K562 (cell line): ENCODE data around the gene STK24. TPM values are rescaled to one million over a fixed set of nuclear protein-coding genes. Genes with fewer than 3 reads are reported as not detected.

Source experiments
- ATAC-seq: fragments of 200-7000 bp; cut with Tn5 transposase; 3 replicates; pipeline ENCODE4 v1.9.1; 2020; ENCODE audit warnings: moderate library complexity
- BruUV-seq: library from RNA; stranded (reverse); fragments of 400-500 nt; replicated peaks from 2 replicates; lab custom pipeline; 2021; lab: Mats Ljungman, UMichigan
- CTCF ChIA-PET: fragments of 300-600 bp; formaldehyde crosslinking; extraction: SDS; loops from one replicate; lab custom pipeline; 2021; ENCODE audit warnings: low intra/inter-chr PET ratio; lab: Yijun Ruan, JAX
- POLR2A ChIA-PET: fragments of 300-600, 350-650 bp; sonication (Branson Sonifier 250); formaldehyde crosslinking; extraction: SDS; loops from one replicate; lab custom pipeline; 2021; ENCODE audit warnings: antibody characterized with exemption, inconsistent platforms; lab: Yijun Ruan, JAX
- DNase-seq, 4 experiments: peaks; one replicate each; pipeline versions ENCODE4 v3.0.0 to v3.0.0-alpha.2; 2011 to 2018; ENCODE audit warnings: low spot score in 3 of 4, mixed read lengths in 3 of 4; ENCODE audit errors: extremely low read depth in 1 of 4
- FAIRE-seq: peaks from 2 replicates; lab custom pipeline; 2011; peaks lifted over from hg19 to GRCh38; lab: Jason Lieb, UNC
- H2AFZ ChIP-seq: 2 replicates; pipeline ENCODE4 v1.6.0; 2011; ENCODE audit warnings: low read depth, low read length, control low read depth, inconsistent platforms
- H3K27ac ChIP-seq: fragments of 200-600 bp; 3 replicates; pipeline ENCODE4 v1.8.0; 2011; ENCODE audit warnings: low read depth, mild to moderate bottlenecking, control low read depth, inconsistent platforms, low read length, moderate library complexity, mixed read lengths; ENCODE audit errors: extremely low read depth
- H3K27me3 ChIP-seq, 2 experiments: fragments of 300-600 bp in 1 of 2; 2 replicates in 1 of 2; 3 replicates in 1 of 2; pipeline versions ENCODE4 v1.6.0 to v1.8.0; 2011; ENCODE audit warnings: inconsistent platforms in 2 of 2, low read length in 2 of 2, mild to moderate bottlenecking in 1 of 2, mixed read lengths in 1 of 2, moderate library complexity in 1 of 2; ENCODE audit not compliant: control insufficient read depth in 2 of 2, insufficient read depth in 2 of 2
- H3K36me3 ChIP-seq: fragments of 300-600 bp; 3 replicates; pipeline ENCODE4 v1.8.0; 2011; ENCODE audit warnings: mild to moderate bottlenecking, low read length, inconsistent platforms; ENCODE audit not compliant: control insufficient read depth, insufficient read depth
- H3K4me1 ChIP-seq, 2 experiments: fragments of 200-600 bp in 1 of 2; replicated peaks in 1 of 2; 2 replicates in 1 of 2; 3 replicates in 1 of 2; pipeline versions ENCODE4 v1.5.1 to v1.8.0; 2011; ENCODE audit warnings: inconsistent platforms in 2 of 2, low read length in 2 of 2, mild to moderate bottlenecking in 1 of 2, mixed read lengths in 1 of 2, moderate library complexity in 1 of 2; ENCODE audit not compliant: control insufficient read depth in 2 of 2, insufficient read depth in 2 of 2
- H3K4me2 ChIP-seq: 2 replicates; pipeline ENCODE4 v1.6.1; 2011; ENCODE audit warnings: low read length, control low read depth, inconsistent platforms, mixed read lengths; ENCODE audit not compliant: insufficient read depth
- H3K4me3 ChIP-seq: fragments of 200-600 bp; sonication (generic), shearing (Covaris generic); 2 replicates; pipeline ENCODE4 v1.5.1; 2016; ENCODE audit warnings: control low read depth, inconsistent platforms
- H3K79me2 ChIP-seq: fragments of 200-600 bp; 3 replicates; pipeline ENCODE4 v1.8.0; 2011; ENCODE audit warnings: low read length, inconsistent platforms; ENCODE audit not compliant: control insufficient read depth, insufficient read depth
- H3K9ac ChIP-seq, 2 experiments: 2 replicates each; pipeline versions ENCODE4 v1.6.0 to v1.6.1; 2011; ENCODE audit warnings: low read depth in 2 of 2, low read length in 2 of 2, control low read depth in 1 of 2, inconsistent platforms in 1 of 2, mild to moderate bottlenecking in 1 of 2, mixed read lengths in 1 of 2; ENCODE audit not compliant: insufficient read depth in 1 of 2
- H3K9me1 ChIP-seq: one replicate; pipeline ENCODE4 v1.6.0; 2011; ENCODE audit warnings: inconsistent platforms, mild to moderate bottlenecking, low read length, moderate library complexity; ENCODE audit not compliant: control insufficient read depth, insufficient read depth
- H3K9me3 ChIP-seq: replicated peaks from 2 replicates; pipeline ENCODE4 v1.5.1; 2011; ENCODE audit warnings: low read depth, low read length, inconsistent platforms; ENCODE audit not compliant: control insufficient read depth, insufficient read depth
- H4K20me1 ChIP-seq: replicated peaks from 2 replicates; pipeline ENCODE4 v1.6.1; 2011; ENCODE audit warnings: low read length, inconsistent platforms, mixed read lengths; ENCODE audit not compliant: control insufficient read depth, insufficient read depth
- CREM ChIP-seq: IDR thresholded peaks from 2 replicates; pipeline ENCODE4 v1.6.1; 2014; ENCODE audit warnings: antibody characterized with exemption, low read depth
- CTCF ChIP-seq, 3 experiments: IDR thresholded peaks in 2 of 3; conservative IDR thresholded peaks in 1 of 3; 2 replicates each; pipeline ENCODE4 v1.5.1; 2011 to 2012; ENCODE audit warnings: low read length in 3 of 3, mild to moderate bottlenecking in 3 of 3, control low read depth in 2 of 3, improper control_type of control experiment in 1 of 3, inconsistent platforms in 1 of 3, low read depth in 1 of 3, mixed read lengths in 1 of 3, moderate library complexity in 1 of 3; ENCODE audit not compliant: insufficient read depth in 2 of 3
- ESRRB ChIP-seq: fragments of 250-450 bp; sonication (Bioruptor Pico); IDR thresholded peaks from 2 replicates; pipeline ENCODE4 v1.5.0; 2020; ENCODE audit warnings: mild to moderate bottlenecking, moderate library complexity, borderline replicate concordance
- JUNB ChIP-seq: fragments of 450-650 bp; formaldehyde crosslinking; conservative IDR thresholded peaks from 2 replicates; pipeline ENCODE4 v1.4.0; 2020; ENCODE audit warnings: mild to moderate bottlenecking
- POLR2H ChIP-seq: IDR thresholded peaks from 2 replicates; pipeline ENCODE4 v1.6.1; 2016; ENCODE audit warnings: missing genetic modification characterization, low read depth, mild to moderate bottlenecking, control low read depth, missing compliant biosample characterization, moderate library complexity
- SMARCA4 ChIP-seq: fragments of 450-650 bp; IDR thresholded peaks from 2 replicates; pipeline ENCODE4 v1.6.1; 2016
- SPI1 ChIP-seq: IDR thresholded peaks from 2 replicates; pipeline ENCODE4 v1.6.1; 2011; ENCODE audit warnings: low read depth, low read length, control low read depth, borderline replicate concordance
- TSC22D4 ChIP-seq: fragments of 450-650 bp; IDR thresholded peaks from 2 replicates; pipeline ENCODE4 v1.6.1; 2016; ENCODE audit warnings: missing genetic modification characterization, missing biosample characterization, control low read depth
- U2AF1 ChIP-seq: fragments of 200-400 bp; formaldehyde crosslinking; optimal IDR thresholded peaks from 2 replicates; pipeline ENCODE3; 2017; ENCODE audit warnings: mild to moderate bottlenecking, low read depth, low read length, moderate library complexity
- ZEB2 ChIP-seq: fragments of 450-650 bp; IDR thresholded peaks from 2 replicates; pipeline ENCODE4 v1.6.1; 2016
- ZNF239 ChIP-seq: fragments of 250-450 bp; sonication (Bioruptor Pico); IDR thresholded peaks from 2 replicates; pipeline ENCODE4 v1.4.0; 2020; ENCODE audit warnings: mild to moderate bottlenecking
- ZNF740 ChIP-seq, 3 experiments: fragments of 200-800 bp in 1 of 3; sonication (Bioruptor generic) in 1 of 3; sonication (generic) in 1 of 3; formaldehyde crosslinking in 1 of 3; IDR thresholded peaks; 2 replicates each; pipeline versions ENCODE4 v1.6.1 to v1.8.0; 2016 to 2022; ENCODE audit warnings: mild to moderate bottlenecking in 2 of 3, missing compliant biosample characterization in 2 of 3, missing genetic modification characterization in 2 of 3, missing genetic modification reagents in 1 of 3
- ZNF75A ChIP-seq: fragments of 450-650 bp; formaldehyde crosslinking; IDR thresholded peaks from 2 replicates; pipeline ENCODE4 v1.4.0; 2020; ENCODE audit warnings: mild to moderate bottlenecking
- WGBS: fragments of 100-300 bp; shearing (Covaris generic); methylation state at CpG from one replicate; pipeline ENCODE4 v1.1.6; 2016; ENCODE audit warnings: low coverage, mixed read lengths; ENCODE audit not compliant: insufficient coverage; ENCODE audit errors: missing lambda C conversion rate; 5-methylcytosine and 5-hydroxymethylcytosine counted together
- in situ Hi-C: fragments of 300-500 bp; cut with MboI; formaldehyde crosslinking; loops from 4 replicates; pipeline ENCODE4 v1.15.0; 2018; ENCODE audit warnings: inconsistent platforms, mixed read lengths
- intact Hi-C: fragments of 100-400 bp; cut with micrococcal nuclease; formaldehyde crosslinking; loops from 2 replicates; pipeline ENCODE4 v1.14.2; 2022
- polyA plus RNA-seq, 8 experiments: library from polyadenylated mRNA; depleted of rRNA in 4 of 8; stranded (reverse) in 5 of 8; unstranded in 3 of 8; fragments of >200 nt; fragmentation: Nextera tagmentation in 2 of 8; fragmentation: Illumina TruSeq in 1 of 8; extraction: Ambion mirVana in 2 of 8; extraction: Trizol in 1 of 8; gene quantifications; 2 replicates each; pipeline versions ENCODE4 v1.2.1 to v1.2.3, GENCODE V29; 2011 to 2014; ENCODE audit warnings: inconsistent platforms in 1 of 8, missing spikeins in 1 of 8
- total RNA-seq, 7 experiments: library from RNA; depleted of rRNA in 6 of 7; stranded (reverse); fragments of >200 nt in 6 of 7; fragmentation: Illumina TruSeq in 2 of 7; extraction: Trizol in 2 of 7; gene quantifications; 2 replicates each; pipeline versions ENCODE4 v1.2.1 to v1.2.3, GENCODE V29; 2011 to 2021; ENCODE audit warnings: low replicate concordance in 1 of 7
- TF ChIP-seq, protein P1 (sequence below): fragments of 450-650 bp; conservative IDR thresholded peaks from 2 replicates; pipeline ENCODE4 v1.6.1; 2016; ENCODE audit warnings: missing genetic modification characterization, low read depth, mild to moderate bottlenecking, control low read depth, missing compliant biosample characterization
- TF ChIP-seq, protein P2 (sequence below), 2 experiments: fragments of 150-350 bp in 1 of 2; IDR thresholded peaks; 2 replicates each; pipeline ENCODE4 v1.6.1; 2012 to 2016; ENCODE audit warnings: low read depth in 2 of 2, low read length in 2 of 2, mild to moderate bottlenecking in 1 of 2, moderate library complexity in 1 of 2

The STK24 gene
- total and polyA plus RNA-seq, 9 of the 15 experiments (the other 6 are each of a cell fraction or from before 2014, with no cell fraction given) = 3.8 to 78.4 (median 28.2) TPM

- H3K4me2 ChIP-seq = no peak overlapping the region
- H3K27me3 ChIP-seq = peaks cover 2 to 27% of the 10 kb centered on the region in 2 experiments; a peak in 4 of 5 replicates
- no peak for FAIRE-seq
- H2AFZ ChIP-seq = no peak overlapping the region
- BruUV-seq = no TSS peak
- ChIA-PET CTCF (no interaction called here), POLR2A (interaction anchor here (0.5 to 1.0 kb wide), 3 partner anchors 12 to 367 kb away, joined by 3 to 4 read pairs (median 3); no protein-coding TSS in a partner anchor)
- H3K9me1 ChIP-seq = no peaks in the 10 kb centered on the region
- 0% methylated on average over 9 of the region's 9 CpGs for WGBS
- H3K27ac ChIP-seq = no peak overlapping the region
- H3K9me3 ChIP-seq = no peaks in the 10 kb centered on the region
- H3K4me1 ChIP-seq = no peaks in the 10 kb centered on the region
- no peaks in the 10 kb centered on the region for H3K79me2 ChIP-seq
- DNase-seq = no peak
- no peaks in the 10 kb centered on the region for H3K36me3 ChIP-seq
- H3K9ac ChIP-seq = no peak overlapping the region
- no peak overlapping the region for H3K4me3 ChIP-seq
- intact Hi-C loops (no loop called here), in situ Hi-C loops (no loop called here)
- H4K20me1 ChIP-seq = no peaks in the 10 kb centered on the region
- ATAC-seq = no peak
- no peak for TF ChIP-seq ZNF239 (CRISPR knock-in tag)
- no peak for TF ChIP-seq JUNB
- TF ChIP-seq, protein P1, sequence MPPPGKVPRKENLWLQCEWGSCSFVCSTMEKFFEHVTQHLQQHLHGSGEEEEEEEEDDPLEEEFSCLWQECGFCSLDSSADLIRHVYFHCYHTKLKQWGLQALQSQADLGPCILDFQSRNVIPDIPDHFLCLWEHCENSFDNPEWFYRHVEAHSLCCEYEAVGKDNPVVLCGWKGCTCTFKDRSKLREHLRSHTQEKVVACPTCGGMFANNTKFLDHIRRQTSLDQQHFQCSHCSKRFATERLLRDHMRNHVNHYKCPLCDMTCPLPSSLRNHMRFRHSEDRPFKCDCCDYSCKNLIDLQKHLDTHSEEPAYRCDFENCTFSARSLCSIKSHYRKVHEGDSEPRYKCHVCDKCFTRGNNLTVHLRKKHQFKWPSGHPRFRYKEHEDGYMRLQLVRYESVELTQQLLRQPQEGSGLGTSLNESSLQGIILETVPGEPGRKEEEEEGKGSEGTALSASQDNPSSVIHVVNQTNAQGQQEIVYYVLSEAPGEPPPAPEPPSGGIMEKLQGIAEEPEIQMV (tag) = no peak
- no peak for TF ChIP-seq SMARCA4
- TF ChIP-seq CREM = no peak
- no peak for TF ChIP-seq TSC22D4
- no peak for TF ChIP-seq ZNF740 (CRISPR knock-in tag; IDR thresholded peaks at IDR 0.05)
- no peak for TF ChIP-seq ZNF740 (tag; IDR thresholded peaks at IDR 0.05)
- TF ChIP-seq ZNF75A (CRISPR knock-in tag) = no peak
- TF ChIP-seq U2AF1 = no peak
- no peak for TF ChIP-seq SPI1
- TF ChIP-seq POLR2H (tag) = no peak
- no peak for TF ChIP-seq CTCF (IDR thresholded peaks at IDR 0.05 in 2 of 3, conservative IDR thresholded peaks at IDR 0.05 in 1 of 3; ENCODE audit: insufficient read depth in 2 of 3, low read depth in 1 of 3, low read length in 3 of 3)
- TF ChIP-seq, protein P2, sequence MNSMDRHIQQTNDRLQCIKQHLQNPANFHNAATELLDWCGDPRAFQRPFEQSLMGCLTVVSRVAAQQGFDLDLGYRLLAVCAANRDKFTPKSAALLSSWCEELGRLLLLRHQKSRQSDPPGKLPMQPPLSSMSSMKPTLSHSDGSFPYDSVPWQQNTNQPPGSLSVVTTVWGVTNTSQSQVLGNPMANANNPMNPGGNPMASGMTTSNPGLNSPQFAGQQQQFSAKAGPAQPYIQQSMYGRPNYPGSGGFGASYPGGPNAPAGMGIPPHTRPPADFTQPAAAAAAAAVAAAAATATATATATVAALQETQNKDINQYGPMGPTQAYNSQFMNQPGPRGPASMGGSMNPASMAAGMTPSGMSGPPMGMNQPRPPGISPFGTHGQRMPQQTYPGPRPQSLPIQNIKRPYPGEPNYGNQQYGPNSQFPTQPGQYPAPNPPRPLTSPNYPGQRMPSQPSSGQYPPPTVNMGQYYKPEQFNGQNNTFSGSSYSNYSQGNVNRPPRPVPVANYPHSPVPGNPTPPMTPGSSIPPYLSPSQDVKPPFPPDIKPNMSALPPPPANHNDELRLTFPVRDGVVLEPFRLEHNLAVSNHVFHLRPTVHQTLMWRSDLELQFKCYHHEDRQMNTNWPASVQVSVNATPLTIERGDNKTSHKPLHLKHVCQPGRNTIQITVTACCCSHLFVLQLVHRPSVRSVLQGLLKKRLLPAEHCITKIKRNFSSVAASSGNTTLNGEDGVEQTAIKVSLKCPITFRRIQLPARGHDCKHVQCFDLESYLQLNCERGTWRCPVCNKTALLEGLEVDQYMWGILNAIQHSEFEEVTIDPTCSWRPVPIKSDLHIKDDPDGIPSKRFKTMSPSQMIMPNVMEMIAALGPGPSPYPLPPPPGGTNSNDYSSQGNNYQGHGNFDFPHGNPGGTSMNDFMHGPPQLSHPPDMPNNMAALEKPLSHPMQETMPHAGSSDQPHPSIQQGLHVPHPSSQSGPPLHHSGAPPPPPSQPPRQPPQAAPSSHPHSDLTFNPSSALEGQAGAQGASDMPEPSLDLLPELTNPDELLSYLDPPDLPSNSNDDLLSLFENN (IDR thresholded peaks at IDR 0.05; ENCODE audit: low read depth in 2 of 2, low read length in 2 of 2) = no peak
- TF ChIP-seq ESRRB (CRISPR knock-in tag) = no peak
- TF ChIP-seq ZEB2 = no peak
Observed at GRCh38 chr13:98422046-98422445, 154.9 kb downstream of the STK24 start.
